HUDEP-2 (cell line): ENCODE data around the gene NTN4.
"Not testable (repeated sequence)": the region's sequence is repeated elsewhere in the genome, so short reads cannot be mapped to it uniquely, and the experiment has no call there.

Source experiments
- DNase-seq, 76 experiments: peaks; one replicate each; lab custom pipeline; 2025; ENCODE audit not compliant: unreplicated experiment in 76 of 76; lab: John Stamatoyannopoulos, UW

NTN4 gene

GRCh38 chr12:95756362-95756761 lies 34.2 kb downstream of the NTN4 start:
- DNase-seq: no peak

DNA sequence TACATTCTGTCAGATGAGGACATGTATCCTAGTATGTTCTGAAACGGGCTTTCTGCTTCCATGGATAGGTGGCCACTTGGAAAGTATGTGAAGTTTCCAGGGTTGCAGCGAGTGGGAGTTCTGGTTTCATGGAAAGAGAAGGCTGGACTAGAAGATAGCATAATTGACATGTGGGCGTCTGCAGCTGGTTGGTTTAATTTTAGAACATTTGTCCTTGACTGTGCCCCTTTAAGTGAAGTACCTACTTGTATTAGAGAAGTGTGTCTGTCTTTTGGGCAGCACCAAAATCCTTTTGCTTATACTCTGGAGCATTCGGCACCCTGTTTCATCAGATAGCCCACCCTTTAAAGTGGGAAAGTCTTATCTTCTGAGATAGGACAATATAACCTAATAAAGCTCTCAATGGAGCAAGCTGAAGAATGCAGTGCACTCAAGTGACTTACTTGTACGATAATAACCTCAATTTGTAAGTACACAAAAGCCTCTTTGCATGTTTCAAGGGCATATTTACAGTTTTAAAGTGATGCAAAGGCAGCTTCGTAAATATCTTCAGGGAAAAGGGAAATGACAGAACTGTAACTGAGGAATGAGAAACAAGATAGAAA lies 35.2 kb downstream of the NTN4 start:
- DNase-seq: no peak

GRCh38 chr12:95746062-95746461 lies 44.5 kb downstream of the NTN4 start:
- not testable (repeated sequence) for DNase-seq

GRCh38 chr12:95742586-95742985 lies 48.0 kb downstream of the NTN4 start:
- no peak for DNase-seq

DNA sequence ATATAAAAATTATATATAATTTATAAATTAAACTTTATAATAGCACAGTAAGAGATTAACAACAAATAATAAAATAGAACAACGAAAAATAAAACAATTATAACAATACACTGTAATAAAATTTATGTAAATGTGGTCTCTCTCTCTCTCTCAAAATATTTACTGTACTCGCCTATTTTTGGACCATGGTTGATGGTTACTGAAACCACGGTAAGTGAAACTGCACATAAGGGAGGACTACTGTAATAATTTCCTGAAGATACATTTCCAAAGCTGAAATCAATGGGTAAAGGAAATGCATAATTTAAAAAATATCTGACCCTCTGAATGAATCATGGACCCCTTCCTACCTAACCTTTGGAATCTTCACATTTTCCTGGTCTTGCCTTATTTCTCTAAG lies 48.9 kb downstream of the NTN4 start:
- no peak for DNase-seq

DNA sequence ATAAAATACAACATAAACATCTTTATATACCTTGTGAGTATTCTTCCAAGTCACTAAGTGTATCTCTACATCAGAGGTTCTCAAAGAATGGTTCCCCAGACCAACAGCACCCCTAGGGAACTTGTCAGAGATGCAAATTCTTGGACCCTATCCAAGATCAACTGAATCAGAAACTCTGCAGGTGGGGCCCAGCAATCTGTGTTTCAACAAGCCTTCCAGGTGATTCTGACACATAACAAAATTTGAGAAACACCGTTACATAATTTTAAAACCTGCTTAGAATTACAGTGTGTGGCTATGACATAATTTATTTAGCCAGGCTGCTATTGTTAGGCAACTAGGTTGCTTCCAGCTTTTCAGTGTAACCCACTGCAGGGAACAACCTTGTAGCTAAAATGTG lies 49.8 kb downstream of the NTN4 start:
- DNase-seq: no peak

- no peak for DNase-seq
These were observed 50.8 kb downstream of the NTN4 start for GRCh38 chr12:95739561-95740313.

DNA sequence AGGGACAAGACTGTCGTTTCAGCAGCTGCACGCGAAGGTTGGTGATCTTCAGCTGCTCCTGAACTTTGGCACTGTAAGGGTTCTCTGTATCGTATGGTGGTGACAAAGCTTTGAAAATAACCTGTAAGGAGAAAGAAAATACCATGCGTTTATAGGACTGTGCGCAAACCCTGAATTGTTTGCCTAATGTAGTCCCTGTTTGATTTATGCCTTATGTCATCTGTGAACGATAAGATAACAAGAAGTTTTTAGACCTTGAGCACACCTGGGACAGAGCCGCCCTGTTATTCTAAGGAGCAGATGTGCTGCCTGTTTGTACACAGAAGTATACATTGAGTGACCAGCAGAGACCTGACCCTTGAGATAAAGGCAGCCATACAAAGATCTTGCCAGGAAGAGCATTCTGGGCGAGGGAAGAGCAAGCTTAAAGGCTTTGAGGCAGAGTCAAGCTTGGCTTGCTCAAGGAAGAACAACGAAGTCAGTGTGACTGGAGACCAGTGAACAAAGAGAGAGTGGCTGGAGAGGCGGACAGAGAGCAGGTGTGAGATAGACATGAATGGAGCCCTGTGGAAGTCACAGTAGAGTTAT lies 52.4 kb downstream of the NTN4 start:
- DNase-seq: no peak

DNA sequence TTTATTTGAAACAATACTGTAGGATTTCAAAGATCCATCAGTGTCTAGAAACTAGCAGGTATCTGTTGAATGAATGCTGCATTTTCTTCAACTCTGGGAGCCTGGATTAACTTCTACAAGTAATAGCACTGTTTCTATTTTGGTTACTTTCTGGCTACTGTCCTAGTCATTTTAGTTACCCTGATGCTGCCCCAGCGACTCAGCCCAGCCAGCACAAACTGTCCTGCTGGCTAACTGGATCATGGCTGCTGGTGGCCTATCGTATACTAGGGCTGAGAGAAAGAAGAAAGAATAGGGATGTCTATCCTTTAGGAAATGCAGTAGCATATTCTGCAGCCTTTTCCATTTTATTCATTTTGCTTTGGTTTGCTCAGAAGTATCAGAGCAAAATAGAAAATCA lies 53.9 kb downstream of the NTN4 start:
- DNase-seq: no peak

DNA sequence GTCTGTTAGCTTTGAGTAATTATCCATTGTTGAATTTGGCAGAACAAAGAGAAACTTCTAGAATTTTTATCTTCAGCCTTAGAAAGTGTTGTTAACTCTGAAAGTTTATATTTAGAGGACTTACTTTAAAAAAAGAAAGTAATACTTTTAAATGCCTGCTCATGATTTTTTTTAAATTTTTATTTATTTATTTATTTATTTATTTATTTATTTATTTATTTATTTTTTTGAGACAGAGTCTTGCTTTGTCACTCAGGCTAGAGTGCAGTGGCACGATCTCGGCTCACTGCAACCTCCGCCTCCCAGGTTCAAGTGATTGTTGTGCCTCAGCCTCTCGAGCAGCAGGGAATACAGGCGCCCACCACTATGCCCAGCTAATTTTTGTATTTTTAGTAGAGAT lies 54.8 kb downstream of the NTN4 start:
- DNase-seq: not testable (repeated sequence)

GRCh38 chr12:95733141-95733825 lies 57.3 kb downstream of the NTN4 start:
- no peak for DNase-seq

DNA sequence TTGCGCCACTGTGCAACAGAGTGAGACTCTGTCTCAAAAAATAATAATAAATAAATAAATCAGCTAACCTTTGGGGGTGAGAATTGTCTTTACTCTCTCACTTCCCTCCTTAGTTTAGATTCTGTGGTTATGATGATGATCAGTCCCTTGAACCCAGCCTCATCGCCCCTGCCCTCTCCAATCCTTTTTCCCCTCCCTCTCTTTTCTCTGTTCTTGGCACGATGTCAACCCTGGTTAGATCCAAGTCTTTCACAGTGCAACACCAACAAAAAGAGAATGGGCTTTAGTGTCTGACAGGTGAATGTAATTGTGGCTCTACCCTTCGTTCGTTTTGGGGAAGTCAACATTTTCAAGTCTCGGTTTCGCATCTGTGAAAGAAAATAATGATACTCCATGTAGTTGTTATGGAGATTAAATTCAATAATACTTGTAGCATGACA lies 59.0 kb downstream of the NTN4 start:
- no peak for DNase-seq

- no peak for DNase-seq
These were observed 60.1 kb downstream of the NTN4 start for GRCh38 chr12:95730457-95730856.

DNA sequence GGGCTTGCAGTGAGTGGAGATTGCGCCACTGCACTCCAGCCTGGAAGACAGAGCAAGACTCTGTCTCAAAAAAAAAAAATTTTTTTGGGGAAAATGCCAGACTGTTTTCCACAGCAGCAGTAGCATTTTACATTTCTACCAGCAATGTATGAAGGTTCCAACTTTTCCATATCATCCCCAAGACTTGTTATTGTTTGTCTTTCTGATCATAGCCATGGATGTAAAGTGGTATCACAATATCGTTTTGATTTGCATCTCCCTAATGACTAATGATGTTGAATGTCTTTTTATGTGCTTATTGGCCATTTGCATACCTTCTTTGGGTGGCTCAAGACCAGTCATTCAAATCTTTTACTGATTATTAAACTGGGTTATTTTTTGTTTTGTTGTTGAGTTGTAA lies 63.7 kb downstream of the NTN4 start:
- DNase-seq: no peak

DNA sequence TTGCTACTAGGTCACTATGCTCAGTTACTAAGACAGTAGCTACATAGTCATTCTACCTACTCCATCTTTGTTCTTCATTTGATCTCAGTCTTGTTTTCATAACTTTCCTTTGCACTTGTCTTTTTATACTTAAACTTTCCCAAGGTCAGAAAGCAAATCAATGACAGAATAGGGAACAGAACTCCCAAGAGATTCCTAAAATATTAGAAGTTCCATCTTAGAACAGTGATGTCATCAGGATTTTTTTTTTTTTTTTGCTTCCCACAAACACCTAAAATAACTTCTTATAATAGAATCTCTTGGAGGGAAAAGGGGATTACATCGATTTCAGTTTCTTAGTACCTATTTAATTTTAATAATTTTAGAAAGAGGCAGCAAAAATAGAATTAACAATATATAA lies 65.8 kb downstream of the NTN4 start:
- DNase-seq: no peak

GRCh38 chr12:95723693-95724384 lies 66.7 kb downstream of the NTN4 start:
- no peak for DNase-seq

DNA sequence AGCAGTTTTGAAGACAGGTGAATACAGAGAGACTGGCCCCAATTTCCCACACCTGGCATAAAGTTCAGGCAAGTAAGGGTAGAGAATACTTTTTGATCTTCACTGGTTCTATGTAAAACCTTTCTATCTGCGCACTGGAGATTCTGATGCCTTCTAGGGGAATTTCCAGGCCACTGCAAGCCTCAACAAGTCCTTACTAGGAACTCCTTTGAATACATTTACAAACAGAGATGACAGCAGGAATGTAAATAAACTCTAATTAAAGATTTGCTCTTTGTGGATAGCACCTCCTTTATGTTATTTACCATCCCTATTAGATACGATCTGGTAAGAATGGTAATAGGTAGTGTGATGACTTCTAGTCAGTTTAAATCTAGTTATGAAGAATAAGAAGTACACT lies 69.2 kb downstream of the NTN4 start:
- no peak for DNase-seq

DNA sequence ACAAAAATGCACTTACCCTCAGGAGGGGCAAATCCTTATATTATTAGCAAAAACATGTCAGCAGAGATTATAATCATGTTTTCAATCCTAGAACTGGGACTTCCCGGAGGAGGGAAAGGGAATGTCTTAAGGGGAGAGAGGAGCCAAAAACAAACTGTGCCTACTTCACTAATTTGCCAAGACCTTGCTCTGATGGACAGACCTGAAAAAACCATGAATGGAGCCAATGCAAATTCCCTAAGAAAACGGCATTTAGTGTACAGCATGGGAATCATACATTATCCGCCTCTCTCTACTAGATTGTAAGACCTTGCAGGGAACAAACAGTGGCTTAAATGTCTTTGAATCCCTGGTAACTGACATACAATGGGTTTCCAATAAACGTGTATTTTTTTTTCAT lies 70.4 kb downstream of the NTN4 start:
- no peak for DNase-seq

DNA sequence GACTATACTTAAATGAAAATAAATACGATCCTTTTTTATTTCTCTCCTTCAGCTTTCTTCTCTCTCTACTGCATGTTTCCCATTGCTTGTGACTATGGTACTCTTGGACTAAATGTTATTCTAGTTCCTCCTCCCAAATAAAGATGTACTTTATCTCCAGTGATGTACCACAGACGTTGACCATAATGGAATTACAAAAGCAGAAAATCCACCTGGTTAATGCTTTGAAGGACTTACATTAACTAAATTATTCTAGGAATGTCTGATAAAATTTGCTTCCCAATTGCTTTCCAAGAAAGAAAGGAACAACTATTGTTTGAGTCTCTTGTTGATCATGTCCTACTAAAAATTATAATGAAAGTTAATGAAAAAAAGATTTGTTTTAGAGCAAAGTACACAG lies 71.8 kb downstream of the NTN4 start:
- DNase-seq: no peak

GRCh38 chr12:95718006-95718431 lies 72.5 kb downstream of the NTN4 start:
- DNase-seq: no peak

GRCh38 chr12:95717316-95717928 lies 73.1 kb downstream of the NTN4 start:
- DNase-seq: no peak
